HTR-8/SVneo (cell line): ENCODE data around the gene ZNF280D.
"Not testable (repeated sequence)": the region's sequence is repeated elsewhere in the genome, so short reads cannot be mapped to it uniquely, and the experiment has no call there.

ENCODE experiments used
- DNase-seq: peaks from one replicate; pipeline ENCODE4 v3.0.0; 2011; ENCODE audit warnings: low spot score, mixed read lengths; ENCODE audit not compliant: insufficient read length
- FAIRE-seq: peaks from 2 replicates; lab custom pipeline; 2011; peaks lifted over from hg19 to GRCh38; lab: Jason Lieb, UNC

Gene ZNF280D

DNA sequence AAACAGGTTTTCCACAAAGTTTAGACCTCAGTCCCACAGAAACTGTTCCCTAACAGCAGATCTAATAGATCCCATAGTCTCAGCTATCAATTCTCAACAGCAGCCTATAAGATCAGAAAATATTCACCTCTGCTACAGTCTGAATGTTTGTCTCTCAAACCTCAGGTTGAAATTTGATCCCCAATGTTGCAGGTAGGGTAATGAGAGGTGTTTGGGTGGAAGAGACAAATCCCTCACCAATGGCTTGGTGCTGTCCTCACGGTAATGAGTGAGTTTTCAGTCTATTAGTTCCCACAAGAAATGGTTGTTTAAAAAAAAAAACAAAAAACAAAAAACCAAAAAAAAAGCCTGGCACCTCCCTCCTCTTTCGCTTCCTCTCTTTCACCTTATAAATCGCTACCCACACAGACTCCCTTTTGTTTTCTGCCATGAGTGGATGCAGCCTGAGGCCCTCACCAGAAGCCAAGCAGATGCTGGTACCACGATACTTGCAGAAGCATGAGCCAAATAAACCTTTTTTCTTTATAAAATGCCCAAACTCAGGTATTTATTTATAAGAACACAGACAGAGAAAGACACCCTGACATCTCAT, 14.2 kb downstream of the ZNF280D start:
- no peak for FAIRE-seq
- DNase-seq: no peak

GRCh38 chr15:56718560-56718959, 14.7 kb downstream of the ZNF280D start:
- DNase-seq (no peak), FAIRE-seq (no peak)

GRCh38 chr15:56716334-56716733, 17.0 kb downstream of the ZNF280D start:
- FAIRE-seq (no peak), DNase-seq (no peak)

DNA sequence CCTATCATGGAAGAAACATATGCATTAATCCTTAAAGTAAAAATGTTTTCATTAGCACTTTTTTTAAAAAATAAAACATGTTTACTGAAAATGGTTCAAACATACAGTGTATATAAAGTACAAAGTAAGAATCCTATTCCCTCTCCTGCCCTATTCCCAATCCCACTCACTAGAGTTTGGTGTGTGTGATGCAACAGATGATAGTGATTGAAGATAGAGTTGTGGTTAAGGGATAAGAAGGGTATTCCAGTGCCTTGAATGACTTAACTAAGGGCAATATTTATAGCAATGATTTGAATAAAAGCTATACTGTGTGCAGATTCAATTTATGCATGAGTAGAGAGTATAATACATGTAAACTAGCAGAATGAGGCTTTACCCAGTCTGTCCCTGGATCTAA, 18.1 kb downstream of the ZNF280D start:
- FAIRE-seq (no peak), DNase-seq (no peak)

- not testable (repeated sequence) for DNase-seq, FAIRE-seq
These were observed 23.8 kb downstream of the ZNF280D start for GRCh38 chr15:56709502-56709901.

DNA sequence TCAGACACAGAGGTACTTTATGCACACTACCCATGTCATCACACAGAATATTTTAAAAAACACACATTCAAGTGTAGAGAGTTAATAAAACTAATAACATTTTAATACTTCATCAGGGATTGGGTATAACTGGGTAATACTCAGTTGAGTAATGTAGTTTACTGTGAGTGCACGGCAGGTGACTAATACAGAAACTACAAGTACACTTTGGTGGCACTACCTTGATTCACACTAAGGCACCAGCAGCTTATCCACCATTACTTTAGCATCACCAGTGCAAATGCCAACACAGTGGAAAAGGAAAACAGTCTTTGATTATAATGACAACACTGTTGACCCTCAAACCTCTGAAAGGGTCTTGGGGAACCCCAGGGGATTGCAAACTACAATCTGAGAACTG, 33.6 kb downstream of the ZNF280D start:
- FAIRE-seq: no peak
- no peak for DNase-seq

DNA sequence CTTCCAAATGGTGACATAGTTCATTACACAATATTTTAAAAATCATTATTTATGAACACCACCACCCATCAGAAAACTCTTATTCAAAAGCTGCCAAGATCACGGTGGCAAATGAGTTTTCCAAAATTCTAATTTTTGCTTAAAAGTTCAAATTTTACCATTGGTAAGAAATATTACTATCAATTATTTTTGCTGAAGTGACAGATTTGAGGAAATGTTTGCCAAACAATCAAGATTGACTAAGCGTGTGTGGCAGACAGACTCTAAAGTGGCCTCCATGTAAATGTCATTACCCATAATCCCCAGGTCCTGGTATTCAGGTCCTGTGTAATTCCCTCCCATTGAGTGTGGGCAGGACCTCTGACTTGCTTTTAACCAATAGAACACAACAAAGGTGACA, 35.0 kb downstream of the ZNF280D start:
- FAIRE-seq (no peak), DNase-seq (no peak)

DNA sequence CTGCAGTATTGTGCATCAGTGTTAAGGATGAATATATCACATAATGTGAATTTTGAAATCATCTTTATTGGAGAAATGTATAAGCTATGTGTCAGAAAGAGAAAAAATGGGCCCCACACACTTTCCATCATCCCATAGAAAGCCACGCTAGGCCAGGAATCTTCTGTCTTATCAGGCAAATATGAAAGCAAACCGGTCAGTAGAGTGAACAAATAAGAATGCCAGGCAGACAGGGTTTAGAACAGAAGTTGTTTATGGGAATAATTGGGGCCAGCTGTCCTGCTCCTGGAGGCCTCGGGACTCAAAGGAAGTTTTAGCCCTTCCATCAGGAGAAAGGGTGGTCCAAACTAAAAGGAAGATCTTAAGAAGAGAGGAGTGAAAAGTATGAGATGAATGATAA, 39.5 kb downstream of the ZNF280D start:
- DNase-seq (no peak), FAIRE-seq (no peak)

- DNase-seq (no peak), FAIRE-seq (no peak)
These were observed 42.6 kb downstream of the ZNF280D start for GRCh38 chr15:56690733-56691132.

GRCh38 chr15:56683908-56684307, 49.4 kb downstream of the ZNF280D start:
- DNase-seq (no peak), FAIRE-seq (peak; percentile 33)

GRCh38 chr15:56681113-56681512, 52.2 kb downstream of the ZNF280D start:
- FAIRE-seq: no peak
- no peak for DNase-seq

GRCh38 chr15:56679225-56679624, 54.1 kb downstream of the ZNF280D start:
- FAIRE-seq (no peak), DNase-seq (no peak)

GRCh38 chr15:56678571-56678970, 54.7 kb downstream of the ZNF280D start:
- no peak for FAIRE-seq
- no peak for DNase-seq

DNA sequence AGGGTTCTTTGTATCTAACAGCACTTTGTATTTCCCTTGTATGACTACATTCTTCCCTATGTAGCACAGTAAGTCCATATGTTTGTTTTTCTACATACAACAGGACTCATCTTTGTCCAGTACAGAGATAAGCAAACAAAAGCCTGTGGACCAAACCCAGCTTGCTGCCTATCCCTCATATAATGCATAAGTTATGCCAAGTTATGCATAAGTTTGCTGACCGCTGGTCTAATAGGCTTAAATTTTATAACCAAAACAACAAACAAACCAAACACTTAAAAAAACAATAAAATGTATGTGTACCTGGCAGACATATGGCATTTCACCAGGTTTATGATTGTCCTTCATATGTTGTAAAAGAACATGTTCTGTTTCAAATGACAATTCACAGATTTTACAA, 56.0 kb downstream of the ZNF280D start:
- no peak for DNase-seq
- FAIRE-seq: no peak

- DNase-seq: no peak
- no peak for FAIRE-seq
These were observed 57.4 kb downstream of the ZNF280D start for GRCh38 chr15:56675930-56676329.

- no peak for DNase-seq
- no peak for FAIRE-seq
These were observed 58.5 kb downstream of the ZNF280D start for GRCh38 chr15:56674857-56675256.

DNA sequence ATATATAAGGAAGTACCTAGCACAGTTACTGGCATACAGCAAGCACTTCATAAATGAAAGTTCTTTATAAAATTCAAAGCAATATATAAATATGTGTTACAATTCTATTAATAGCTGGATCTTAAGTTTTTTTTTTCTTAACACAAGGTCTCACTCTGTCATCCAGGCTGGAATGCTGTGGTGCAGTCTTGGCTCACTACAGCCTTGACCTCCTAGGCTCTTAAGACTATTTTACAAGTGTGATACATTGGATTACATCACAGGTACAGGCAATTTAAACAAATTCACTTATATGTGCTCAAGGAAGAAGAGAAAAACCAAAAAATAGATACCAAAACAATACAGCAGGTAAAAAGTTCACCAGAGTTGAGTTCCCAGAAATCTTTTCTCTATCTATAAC, 60.6 kb downstream of the ZNF280D start:
- DNase-seq (no peak), FAIRE-seq (no peak)

DNA sequence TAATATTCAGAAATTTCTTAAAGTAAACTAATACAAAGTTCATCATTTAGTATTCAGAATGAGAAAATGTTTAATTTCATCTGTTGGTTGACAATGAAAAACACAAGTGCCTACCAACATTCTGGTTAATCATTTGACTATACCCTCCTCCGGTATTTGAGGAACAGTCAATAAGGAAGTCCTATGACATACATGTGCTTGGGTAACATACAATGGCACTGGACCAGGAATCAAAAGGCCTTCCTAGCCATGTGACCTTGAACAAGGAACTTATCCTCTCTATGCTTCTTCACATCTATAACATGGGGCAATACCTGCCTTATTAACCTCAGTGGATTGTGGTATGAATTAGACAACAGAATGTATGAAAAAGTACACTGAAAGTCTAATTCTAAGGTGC, 65.8 kb downstream of the ZNF280D start:
- FAIRE-seq (no peak), DNase-seq (no peak)

DNA sequence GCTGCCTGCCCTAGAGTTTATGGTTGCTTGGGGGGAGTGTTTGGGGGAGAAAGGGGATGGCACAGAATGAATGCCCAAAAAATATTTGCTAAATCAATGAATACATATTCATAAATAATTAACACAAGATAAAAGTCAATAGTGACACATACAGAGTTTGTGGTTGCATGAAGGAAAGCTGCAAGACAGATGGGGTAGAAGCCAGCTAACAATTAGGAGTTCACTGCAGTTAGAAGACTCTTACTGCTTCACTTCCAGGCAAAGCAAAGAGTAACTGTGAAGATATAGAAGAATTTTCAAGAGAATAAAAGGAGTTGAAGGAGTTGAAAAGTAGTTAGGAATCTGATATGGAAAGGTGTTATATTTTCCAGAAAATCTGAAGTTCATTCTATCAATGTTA, 72.4 kb downstream of the ZNF280D start:
- no peak for DNase-seq

GRCh38 chr15:56659197-56659596, 74.1 kb downstream of the ZNF280D start:
- FAIRE-seq (no peak), DNase-seq (no peak)

More for the DNA sequence above, 72.4 kb downstream of the ZNF280D start:
- FAIRE-seq: no peak

GRCh38 chr15:56654624-56655023, 78.7 kb downstream of the ZNF280D start:
- FAIRE-seq (no peak), DNase-seq (no peak)

GRCh38 chr15:56654216-56654615, 79.1 kb downstream of the ZNF280D start:
- FAIRE-seq: no peak
- DNase-seq: no peak

GRCh38 chr15:56653787-56654186, 79.5 kb downstream of the ZNF280D start:
- no peak for FAIRE-seq
- DNase-seq: no peak
